Brain pericyte (primary cell): ENCODE measurements around the gene LIFR.
"Not testable (repeated sequence)": the region's sequence is repeated elsewhere in the genome, so short reads cannot be mapped to it uniquely, and the experiment has no call there.

Experiments used
- DNase-seq: peaks from one replicate; pipeline ENCODE4 v3.0.0-alpha.2; 2012; ENCODE audit warnings: low read depth, low spot score

Gene LIFR

DNA sequence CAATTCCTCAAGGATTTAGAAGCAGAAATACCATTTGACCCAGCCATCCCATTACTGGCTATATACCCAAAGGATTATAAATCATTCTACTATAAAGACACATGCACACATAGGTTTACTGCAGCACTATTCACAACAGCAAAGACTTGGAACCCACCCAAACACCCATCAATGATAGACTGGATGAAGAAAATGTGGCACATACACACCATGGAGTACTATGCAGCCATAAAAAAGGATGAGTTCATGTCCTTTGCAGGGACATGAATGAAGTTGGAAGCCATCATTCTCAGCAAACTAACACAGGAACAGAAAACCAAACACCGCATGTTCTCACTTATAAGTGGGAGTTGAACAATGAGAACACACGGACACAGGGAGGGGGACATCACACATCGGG, 39.8 kb downstream of the LIFR start:
- not testable (repeated sequence) for DNase-seq

DNA sequence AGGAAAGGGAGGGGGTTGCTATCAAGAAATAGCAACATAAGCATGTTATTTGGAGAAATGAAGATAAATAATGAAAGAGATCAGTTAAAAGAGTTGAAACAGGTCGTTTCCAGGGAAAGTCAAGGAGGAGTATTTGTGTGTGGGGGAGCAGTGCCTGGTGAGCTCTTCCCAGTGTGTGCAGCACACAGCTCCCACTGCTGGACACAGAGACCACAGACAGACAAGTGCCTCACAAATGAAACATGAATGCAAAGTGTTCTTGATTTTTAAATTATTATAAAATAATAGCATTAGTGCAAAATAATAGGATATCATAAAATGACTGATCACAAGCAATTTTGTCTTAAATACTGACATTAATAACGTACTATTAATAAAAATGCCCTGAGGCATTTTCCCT, 40.8 kb downstream of the LIFR start:
- no peak for DNase-seq

DNA sequence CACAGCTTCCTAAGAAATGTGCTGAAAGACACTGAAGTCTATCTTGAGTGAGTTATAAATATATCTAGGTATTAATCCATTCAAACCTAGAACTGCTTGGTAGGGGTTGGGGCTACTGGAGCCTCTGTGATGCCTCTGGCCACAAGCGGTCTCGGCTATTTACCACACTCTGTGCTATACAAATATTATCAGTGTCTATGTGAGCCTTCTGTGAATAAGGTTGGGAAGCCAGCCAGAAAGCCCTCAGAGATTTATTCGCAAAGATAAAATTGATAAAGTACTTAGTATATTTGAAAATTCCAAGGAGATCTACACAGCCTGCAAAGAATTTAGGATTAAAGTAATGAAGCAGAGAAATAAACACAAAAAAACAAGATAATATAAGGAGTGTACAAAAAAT, 41.4 kb downstream of the LIFR start:
- no peak for DNase-seq

DNA sequence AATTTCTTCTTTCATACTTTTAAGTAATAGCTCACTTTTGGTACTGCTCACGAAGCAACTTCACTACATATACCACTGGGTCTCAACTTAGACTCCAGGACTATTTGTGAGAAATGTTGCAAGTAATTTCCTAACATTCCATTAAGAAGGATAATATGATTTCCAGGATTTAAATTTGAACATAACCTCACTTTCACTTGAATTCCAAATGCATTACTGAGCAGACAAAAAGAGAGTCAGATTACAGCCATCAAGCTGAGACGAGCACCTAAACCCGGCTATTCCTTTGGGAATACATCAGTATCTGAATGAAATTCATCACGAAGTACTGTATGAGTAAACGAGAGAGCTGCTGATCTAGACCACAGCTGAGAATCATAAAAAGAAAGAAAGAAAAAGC, 47.3 kb downstream of the LIFR start:
- no peak for DNase-seq

DNA sequence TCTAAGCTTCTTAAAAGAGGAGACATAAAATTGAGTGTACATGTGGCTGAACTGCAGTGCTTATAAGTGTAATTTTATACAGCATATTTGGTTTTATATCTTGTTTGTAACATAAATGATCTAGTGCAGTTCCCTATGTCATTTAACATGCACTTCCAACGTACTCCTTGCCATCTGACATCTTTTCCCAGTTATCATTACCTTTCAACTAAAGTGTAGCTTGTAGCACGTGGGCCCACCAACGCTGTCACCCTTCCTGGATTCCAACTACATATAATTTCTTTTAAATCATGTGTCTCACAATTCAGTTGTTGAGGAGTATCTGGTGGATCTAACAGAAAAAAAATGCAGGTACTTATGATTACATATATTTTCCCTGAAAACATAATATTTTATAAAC, 50.1 kb downstream of the LIFR start:
- DNase-seq = no peak

DNA sequence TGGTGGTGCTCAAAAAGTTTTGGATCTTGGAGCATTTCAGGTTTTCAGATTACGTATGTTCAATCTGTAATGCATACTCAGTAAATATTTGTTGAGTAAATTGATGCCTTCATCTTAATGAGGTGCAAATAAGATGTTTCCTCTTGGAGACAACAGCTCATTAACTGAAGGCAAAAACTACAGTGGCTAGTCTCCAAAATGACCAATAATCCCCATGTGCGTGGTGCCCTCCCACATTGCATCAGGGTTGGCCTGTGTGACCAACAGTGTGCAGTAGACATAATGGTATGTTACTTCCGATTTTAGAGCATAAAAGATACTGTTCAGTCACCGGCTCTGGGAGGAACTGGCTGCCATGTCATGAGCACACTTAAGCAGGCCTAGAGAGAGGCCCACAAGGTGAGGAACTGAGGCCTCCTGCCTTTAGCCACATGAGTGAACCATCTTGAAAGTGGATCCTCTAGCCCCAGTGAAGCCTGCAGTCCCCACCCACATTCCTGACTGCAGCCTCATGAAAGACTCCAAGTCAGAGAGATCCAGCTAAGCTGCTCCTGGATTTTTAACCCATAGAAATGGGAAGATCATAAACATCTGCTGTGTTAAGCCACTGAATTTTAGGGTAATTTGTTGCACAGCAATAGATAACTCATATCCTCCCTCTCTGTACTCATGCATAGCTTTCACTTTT, 55.7 kb downstream of the LIFR start:
- DNase-seq = no peak

DNA sequence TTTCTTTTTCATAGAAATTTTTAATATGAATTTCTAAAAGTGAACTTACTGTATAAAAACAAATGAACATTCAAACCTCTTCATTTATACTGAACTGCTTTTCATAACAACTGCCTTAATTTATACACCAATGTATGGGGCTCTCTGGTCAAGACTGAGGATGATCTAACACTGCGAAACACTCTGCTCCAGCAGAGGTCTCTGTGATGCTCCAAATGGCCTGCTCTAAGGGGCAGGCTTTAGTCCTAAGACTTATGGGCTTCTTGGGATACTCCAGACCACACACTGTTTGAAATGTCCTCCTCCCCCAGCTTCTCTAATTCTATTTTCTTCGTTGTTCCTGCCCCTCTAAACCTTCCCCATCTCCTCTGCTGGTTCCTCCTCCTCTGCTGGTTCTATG, 58.5 kb downstream of the LIFR start:
- no peak for DNase-seq

DNA sequence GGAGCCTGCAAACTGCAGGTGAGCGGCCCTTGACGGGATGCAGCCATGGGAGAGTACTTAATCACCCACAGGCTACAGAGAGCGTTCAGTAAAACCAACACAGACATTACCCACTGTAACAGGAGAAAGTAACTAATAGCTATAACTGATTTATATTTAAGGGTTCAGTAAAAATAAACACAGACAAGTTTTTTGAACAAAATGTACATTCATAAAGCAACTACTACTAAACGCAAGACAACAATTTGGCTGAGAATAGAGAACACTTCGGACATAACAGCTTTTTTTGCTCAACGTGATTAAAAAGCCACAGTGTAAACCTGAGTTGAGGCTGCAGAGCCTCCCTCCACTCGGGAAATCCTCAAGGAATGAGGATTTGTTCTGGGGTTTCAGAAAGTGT, 61.7 kb downstream of the LIFR start:
- DNase-seq = no peak

DNA sequence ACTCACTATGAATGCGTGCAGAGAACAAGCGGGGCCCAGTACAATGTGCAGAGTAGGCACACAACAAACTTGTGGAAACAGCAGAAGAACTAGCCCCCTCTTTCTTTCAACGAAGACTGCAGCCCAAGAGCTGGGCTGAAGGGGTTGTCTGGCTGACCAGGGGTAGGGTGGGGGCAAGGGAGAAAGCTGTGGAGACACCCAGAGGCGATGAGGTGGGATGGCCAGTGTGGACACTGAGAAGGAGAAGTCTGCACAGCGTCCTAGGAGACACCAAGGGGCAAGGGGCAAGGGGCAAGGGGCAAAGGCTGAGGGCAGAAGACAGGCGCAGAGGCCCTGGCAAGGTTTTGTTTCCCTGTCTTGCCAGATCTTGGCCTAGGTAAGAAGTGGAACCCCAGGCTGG, 62.3 kb downstream of the LIFR start:
- no peak for DNase-seq

DNA sequence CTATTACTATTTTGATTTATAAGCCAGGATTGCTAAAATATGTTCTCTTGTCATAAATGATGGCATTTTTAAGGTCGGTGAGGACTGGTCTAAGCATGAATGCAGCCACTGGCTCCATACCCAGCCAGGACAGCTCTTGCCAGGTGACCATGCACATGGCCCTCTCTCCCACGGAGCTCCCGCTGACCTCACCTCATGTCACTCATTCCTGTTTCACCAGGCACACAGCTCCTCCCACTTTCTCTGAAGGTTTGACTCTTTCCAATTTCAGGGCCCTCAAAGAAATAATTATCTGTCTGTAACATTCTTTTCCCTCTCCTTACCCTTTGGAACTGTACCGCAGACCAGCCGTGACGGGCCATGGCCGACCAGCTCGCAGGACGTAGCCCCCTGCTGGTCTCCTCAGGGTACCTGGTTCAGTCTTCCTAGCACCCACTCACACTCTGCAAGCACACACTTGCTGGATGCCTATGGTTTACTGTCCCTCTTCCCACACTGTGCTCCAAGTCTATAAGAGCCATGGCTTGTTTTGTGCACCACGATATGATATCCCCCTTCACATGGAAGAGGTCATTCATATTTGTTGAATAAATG, 72.5 kb downstream of the LIFR start:
- DNase-seq = no peak

DNA sequence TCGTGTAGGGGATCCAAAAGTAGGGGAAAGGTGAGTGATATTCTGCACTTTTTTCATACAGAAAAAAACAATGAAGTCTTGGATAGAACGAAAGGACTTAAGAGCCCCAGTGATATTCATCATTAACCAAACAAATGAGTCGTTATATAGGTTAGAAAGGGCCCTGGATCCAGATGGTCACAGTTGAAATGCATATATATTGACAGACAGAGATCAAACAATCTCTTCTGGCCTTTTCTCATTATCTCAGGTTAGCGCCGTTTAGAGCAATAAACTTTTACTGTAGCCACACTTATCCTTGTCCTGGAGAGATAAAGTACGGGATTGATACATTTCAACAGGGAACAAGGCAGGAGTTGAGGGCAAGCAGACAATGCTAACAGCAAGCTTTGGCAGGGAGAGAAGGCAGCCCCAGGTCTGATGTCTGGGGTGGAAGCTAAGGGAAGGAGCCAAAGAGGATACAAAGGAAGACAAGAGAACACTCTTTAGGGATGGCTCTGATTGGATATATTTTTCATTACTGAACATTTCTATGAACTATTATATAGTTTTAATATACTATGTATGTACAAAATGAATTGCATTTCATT, 77.0 kb downstream of the LIFR start:
- DNase-seq = no peak

DNA sequence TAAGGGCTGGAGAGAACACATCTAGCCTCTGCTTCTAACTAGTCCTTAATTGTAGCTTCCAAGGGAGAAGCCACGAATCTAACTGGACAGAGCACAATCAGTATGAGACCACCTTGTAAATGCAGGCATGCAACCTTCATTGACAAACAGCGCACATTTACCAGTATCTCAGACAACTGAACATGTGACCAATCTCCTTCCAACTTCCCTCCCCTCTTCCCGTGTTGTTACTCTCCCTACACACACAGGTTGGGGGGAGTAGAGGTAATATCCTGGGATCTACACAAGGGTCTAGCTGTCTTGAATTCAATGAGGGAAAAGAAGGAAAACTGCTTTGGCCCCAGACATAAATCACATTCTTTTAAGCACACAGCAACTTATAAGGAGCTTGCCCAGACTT, 77.6 kb downstream of the LIFR start:
- DNase-seq = no peak

DNA sequence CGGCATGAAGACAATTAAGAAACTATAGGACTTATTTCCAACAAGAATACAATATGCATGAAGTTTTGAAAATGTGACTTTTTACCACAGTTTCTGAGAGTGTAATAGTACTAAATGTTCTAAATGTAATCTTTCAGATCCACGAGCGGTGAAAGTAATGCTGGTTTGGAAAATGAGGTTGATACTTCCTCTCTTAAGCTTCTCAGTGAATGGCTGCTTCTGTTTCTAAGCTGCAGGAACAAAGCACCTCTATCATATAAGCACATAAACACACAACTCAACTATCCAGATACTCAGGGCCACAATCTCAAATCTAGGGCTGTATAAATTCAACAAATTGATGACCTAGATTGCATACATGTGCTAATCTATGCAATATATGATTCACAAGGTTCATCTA, 78.3 kb downstream of the LIFR start:
- no peak for DNase-seq

DNA sequence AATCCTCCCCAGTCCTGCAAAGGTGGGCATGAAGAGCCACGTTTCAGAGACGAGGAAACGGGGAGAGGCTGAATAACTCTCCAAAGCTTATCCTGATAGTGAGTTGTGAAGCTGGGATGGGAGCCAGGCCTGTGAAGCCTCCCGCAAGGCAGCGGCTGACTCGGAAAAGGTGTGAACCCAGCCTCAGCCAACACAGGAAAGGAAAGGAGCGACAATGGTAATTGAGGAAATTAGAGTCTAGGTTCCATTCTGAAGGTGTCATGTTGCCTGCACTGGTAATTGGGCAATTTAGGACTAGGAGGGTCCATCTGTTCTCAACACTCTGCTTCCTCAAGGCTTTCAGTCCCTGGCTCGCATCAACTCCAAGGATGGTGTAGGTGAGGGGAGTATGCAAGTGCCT, 83.4 kb downstream of the LIFR start:
- DNase-seq = no peak

DNA sequence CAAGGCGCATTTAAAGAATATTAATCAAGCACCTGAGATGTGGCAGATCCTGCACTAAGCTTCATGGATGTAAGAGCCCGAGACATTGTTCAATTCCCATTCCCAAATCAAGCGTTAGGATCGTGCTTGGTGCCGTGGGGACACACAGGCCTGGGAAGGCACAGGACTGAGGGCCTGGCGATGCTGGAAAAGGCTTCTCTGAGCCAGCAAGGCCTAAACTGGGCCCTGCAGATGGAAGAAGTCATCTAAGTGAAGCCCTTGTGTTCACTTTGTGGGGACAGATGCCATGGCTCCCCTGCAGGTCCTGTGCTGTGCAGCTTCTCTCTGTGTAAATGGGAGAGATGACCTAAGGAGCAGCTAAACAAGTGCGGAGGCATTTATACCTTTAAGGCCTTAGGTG, 83.9 kb downstream of the LIFR start:
- no peak for DNase-seq

DNA sequence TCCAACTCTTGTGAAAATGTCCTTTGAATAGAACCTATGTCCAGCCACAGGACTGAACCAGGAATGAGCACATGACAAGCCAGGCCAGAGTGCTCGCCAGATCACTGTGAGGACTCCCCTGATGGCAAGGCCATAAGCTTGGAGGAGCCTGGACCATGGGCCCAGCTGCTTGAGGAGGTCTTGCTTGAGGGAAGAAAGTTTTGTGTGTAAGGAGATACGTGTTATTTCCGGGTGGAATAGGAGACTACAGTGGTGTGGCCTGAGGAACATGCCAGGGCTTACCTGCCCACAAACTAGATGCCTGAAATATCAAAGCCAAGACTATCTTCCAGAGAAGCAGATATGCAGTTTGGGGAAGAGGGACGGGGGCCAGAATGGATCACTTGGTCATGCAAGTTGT, 84.7 kb downstream of the LIFR start:
- no peak for DNase-seq

DNA sequence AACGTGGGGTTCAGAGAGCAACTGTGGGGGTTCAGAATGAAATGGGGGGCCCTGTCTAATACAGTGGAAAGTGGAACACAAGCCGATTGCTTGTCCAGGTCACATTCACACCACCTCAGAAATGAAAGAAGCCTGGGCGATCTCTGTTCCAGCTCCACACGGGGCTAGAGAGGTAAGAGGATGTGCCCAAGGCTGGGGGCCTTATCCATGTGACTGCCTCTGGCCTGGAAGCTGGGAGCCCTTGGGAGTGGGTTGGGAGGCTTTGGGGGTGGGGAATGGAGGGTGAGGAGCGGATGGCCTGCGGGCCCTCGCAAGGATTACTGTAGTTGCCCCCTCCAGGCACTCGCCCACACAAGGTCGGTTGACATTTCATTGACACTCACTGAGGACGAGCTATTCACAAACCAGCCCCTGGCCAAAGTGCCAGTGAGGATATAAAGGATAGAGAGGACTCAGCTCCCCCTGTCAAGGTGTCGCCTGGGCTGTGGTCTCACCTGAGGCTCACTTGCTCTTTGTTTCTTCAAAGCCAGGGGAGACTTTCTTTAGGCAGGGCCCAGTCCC, 86.7 kb downstream of the LIFR start:
- DNase-seq = no peak

DNA sequence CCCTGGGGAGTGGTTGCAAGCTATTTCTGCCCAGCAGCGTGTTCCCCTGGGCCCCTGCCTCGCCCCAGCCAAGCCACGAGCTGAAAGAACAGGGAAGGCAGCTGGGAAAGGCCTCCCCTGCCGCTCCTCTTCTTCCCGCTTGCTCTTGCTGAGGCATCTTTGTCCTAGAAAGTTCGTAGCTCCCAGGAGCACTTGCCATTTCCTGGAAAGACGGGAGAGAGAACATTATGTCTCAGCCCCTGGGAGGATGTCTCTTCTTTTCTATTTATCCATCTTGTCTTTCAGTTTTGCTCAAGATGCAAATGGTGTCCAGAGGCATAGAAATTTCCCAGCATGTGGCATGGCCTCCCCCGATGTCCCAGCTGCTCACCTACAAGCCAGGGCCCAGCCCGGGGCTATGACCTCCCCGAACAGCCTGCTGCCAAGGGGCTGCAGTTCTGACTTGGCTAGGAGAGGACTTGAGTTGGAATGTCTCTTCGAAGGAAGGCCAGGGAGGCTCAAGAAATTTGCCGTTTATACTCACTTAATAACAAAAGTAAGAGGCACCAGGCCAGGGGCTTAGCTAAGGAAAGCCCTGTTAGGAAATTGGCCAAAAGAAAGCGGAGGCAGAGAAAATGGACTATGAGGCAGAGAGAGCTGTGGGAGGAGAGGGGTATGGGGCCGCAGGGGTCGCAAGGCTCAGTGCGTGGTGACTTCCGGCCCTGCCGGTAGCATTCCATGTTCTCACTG, 87.3 kb downstream of the LIFR start:
- peak; percentile 64 for DNase-seq

DNA sequence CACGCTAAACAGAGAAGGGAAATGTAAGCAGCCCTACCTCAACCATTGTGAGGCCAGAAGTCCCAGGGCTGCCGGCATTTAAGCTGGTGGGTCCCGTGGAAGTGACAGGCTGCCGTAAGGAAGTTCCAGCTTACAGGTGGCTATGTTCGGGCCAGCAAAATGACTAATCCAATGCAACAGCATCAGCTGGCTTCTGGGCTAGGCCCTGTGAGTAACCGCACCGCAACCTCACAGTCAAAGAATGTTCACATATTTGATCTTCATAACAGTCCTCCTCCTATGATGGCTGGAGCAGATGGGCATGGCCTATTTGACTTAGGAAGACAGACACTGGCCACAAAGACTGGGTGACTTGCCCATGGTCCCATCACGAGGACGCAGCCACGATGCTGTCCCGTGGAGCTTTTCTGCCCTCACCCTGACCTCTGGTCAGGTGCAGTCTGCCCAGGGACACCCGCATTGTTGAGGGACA, 88.2 kb downstream of the LIFR start:
- DNase-seq = peak; percentile 33

DNA sequence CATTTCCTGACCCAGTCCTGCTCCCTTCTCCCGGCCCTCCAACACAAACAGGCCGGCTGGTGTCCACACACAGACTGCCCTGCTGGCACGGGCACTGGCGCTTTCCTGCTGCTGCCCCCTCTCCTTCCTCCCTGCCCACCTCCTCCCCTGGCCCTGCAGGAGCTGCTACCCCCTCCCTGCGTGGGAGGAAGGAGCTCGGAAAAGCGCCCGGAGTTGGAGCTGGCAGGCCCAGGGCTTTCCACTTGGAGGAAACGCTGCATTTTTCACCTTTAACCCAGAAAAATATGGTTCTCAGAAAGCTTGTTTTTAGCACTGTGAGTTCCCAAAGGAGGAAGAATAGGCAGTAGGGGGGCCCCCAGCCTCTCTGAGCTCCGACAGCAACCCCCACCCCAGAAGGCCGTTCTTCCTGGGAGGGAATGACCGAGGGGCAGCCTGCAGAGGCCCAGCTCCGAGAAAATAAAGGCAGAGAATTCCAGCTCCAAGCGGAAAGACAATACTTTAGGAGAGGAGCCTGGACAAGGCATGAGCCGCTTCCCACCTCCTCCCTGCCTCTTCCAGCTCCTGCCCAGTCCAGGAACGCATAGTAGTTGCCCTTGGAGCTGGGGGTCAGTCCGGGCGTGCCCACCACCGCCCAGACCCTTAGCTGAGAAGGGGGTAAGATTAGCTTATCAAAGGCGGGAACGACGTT, 88.9 kb downstream of the LIFR start:
- DNase-seq = peak; percentile 83

DNA sequence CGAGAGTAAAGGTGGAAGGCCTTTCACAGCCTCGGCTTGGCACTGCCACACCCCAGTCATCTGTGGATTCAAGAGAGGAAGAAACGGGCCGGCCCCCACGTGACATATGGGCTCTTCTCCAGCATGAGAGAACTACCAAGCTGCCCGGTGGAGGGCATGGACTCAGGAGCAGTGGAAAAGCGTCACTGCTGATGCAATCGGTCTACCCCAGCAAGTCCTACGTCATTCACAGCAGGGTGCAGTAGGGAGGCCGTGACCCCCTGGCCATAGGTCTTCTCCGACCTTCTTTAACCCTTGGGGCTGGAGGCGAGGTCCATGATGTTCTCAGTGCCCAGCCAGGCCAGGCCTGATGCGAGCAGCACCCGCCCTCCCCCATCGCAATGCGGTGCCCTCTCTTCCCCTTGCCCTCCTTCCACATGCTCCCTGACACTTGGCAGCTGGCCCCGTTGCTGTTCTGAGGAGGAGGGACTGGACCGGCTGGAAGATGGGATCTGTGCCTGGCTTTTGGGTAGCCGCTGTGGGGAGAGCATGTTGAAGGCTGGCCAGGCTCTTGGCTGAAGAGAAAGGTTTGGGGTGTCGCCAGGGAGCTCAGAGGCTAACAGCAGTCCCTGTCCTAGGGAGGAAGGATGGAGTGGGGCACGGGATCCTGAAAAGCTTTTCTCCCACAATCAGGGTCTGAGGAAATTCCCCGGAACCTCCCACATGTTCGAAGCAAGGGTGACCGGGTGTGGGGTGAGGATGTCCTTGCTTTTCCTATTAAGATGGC, 89.8 kb downstream of the LIFR start:
- peak; percentile 96 for DNase-seq
